ENCODE results near the gene PHF20.
A peak's percentile ranks its signal among the peaks of the same experiment; 100 is the strongest.
"Not testable (repeated sequence)": the region's sequence is repeated elsewhere in the genome, so short reads cannot be mapped to it uniquely, and the experiment has no call there.

The PHF20 gene

DNA sequence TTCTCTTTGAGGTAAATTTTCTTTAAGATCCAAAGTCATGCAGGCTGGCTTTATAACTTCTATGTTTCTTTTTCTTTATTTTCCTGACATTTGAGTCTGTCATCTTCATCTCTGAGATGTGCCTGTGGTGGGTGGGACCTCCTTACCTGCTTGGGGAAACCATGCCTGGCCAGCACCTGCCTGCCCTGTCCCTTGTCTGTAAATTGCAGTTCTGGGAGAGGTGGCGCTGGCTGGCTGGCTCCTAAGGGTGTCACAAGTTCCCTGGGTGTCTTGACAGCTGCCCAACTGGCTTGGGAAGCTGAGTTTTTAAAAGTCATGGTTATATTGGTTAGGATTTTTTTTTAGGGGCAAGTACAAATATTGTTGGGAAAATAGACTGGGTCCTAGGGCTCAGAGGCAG lies 146.2 kb downstream of the PHF20 start:
- DNase-seq = no peak

DNA sequence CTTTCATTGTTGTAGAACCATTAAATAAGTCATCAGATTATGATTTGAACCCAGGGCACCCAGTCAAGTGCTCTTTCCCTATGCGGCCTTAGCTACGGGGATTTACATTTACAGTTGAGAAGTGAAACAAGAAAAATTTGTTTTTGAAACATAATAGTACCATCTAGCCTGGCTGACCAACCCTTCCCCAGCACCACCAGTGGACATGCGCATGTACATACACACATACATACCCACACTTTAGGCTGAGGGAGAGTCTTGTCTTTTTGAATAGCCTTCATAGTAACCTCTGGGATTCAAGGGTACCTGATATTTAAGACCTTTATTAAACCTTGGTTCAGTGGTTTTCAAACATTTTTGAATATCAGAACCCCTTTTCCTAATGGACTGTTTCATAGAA lies 148.7 kb downstream of the PHF20 start:
- DNase-seq = no peak

DNA sequence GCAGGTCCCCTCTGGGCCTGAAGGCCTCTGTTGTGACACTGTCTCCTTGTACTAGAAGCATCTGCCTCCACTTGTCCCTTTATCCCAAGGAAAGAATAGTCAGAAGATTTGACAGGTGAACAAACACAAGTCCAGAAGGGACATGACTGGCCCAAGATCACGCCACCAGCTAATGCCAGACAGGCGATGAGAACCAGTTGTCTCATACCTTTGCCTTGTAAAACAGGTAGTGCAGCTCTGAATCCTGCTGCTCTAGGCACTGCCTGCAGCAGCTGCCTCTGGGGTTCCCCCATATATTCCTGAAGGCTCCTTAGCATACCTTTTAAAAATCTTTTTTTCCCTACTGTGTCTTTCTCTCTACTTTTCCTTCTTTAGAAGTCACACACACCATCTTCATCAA lies 157.5 kb downstream of the PHF20 start:
- no peak for DNase-seq

DNA sequence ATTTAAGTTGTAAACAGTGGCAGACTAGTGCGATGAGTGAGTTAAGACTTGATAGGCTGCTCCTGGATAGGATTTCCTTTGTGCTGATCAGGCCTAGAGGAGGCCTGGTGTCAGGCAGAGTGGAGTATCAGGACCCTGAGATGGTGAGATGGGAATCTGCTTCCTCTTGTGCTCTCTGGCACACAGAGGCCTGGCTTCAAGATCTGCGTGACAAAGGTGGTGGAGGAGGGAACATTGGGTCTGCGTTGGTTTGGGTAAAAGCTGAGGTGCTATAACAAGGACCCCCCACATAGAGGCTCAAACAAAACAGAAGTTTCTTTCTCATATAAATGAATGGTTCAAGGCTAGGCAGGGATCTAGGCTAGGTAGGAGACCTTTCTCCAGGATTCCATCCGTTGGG lies 162.2 kb downstream of the PHF20 start:
- DNase-seq = no peak

DNA sequence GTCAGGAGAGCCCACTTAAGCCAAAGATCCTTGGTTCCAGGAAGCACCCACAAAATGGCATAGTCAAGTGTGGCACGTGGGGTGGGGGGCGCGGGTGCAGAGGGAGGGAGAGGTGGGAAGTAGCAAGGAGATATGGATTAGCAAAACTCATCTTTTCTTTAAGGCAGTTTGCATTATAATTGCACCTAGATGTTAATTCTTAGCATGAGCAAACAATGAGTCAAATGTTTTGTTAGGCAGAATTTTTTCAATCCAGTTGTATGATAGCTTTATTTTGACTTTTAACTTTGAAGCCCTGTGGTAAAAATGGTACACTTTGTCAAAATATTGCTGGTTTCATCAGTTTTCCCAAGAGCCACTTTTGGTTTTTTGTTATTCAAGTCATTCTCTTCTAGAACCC lies 167.4 kb downstream of the PHF20 start:
- DNase-seq = peak in 1 of 51 donors; percentile 7

DNA sequence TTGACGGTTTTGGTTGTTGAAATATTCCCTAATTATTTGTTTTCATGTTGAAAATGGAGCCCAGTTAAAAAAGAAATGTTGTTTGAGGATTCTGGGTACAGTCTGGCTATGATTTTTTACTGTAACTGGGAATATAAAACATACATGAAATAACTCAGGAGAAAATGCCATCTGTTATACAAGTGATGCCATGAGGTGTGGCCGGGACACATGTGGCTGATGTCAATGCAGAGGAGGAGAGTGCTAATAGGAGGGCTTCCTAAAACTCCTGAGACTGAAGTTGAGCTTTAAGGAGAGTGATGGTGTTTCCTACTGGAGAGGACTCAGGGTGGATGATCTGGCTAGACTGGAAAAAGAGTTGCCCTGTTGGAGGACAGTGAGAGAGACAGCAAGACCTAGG lies 169.8 kb downstream of the PHF20 start:
- DNase-seq = no peak

DNA sequence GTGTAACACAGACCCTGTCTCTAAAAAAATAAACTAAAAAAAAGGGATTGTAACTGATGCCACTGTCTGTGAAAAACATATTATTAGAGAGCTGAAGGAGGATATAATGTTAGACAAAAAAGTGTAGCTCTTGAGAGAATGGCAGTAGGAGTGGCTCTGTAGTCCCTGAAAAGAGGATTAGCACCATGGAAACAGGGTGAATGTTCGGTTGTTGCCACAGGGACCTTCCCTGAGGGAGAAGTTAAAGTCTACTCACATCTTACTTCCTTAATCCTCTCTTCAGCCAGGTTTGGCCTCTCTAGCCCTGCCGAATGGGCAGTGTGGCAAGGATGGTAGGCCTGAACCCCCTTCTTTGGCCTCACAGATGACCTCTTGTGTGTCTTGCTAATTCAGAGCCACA lies 170.4 kb downstream of the PHF20 start:
- peak in 6 of 51 donors; percentile 1 to 28 (median 4) for DNase-seq

DNA sequence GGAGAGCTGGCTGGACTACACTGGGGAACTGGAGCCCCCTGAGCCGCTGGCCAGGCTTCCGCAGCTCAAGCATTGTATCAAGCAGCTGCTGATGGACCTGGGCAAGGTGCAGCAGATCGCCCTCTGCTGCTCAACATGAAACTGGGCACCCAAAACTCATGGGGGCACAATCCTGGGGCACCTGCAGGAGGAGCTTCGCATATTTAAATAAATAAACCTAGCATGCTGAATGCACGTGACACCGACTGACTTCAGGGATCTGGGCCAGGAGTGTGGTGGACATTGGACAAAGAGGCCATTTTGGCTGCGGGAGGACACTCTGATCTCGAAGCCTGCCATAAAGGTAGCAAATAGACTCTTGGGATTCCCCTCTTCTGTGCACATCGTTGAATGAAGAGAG lies 175.7 kb downstream of the PHF20 start:
- DNase-seq = no peak

DNA sequence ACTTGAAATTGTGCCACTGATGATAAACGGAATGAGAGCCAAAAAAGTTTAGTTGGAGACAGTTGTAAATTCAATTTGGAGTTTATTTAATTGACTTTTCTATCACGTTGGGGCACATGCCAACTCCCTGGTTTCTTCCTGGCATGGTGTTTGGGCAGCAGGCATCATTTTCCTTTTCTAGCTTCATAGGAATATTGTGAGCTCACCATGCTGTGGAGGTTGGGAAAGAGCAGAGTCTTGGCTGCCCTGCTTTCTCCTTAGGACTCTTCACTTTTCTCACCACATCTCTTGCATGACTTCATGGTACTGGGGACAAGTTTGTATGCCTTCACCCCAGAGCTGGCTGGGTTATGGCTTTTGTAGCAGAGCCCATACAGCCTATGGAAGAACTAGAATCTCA lies 176.1 kb downstream of the PHF20 start:
- no peak for DNase-seq

DNA sequence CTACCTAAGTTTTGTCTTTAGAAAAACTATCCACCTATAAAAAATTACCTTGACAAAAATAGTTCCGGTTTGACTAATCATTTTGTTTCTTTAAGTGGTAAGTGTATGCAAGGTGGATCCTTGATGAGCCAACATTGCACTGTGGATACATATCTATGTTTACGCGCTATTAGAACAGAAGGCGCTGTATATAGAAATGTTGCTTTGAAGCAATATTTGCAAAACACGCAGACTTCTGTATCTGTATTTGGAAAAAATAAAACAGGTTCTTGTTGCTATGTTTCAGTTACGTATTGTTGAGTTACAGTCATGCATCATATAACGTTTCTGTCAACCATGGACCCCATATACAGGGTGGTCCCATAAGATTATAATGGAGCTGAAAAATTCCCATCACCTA lies 178.3 kb downstream of the PHF20 start:
- DNase-seq = no peak

DNA sequence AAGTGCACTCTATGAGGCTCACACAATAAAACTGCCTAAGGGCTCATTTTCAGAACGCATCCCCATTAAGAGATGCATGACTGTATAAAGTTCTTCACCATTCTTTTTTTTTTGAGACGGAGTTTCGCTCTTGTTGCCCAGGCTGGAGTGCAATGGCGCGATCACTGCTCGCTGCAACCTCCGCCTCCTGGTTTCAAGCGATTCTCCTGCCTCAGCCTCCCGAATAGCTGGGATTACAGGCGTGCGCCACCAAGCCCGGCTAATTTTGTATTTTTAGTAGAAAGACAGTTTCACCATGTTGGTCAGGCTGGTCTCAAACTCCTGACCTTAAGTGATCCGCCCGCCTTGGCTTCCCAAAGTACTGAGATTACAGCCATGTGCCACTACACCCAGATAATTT lies 180.3 kb downstream of the PHF20 start:
- DNase-seq = not testable (repeated sequence)

DNA sequence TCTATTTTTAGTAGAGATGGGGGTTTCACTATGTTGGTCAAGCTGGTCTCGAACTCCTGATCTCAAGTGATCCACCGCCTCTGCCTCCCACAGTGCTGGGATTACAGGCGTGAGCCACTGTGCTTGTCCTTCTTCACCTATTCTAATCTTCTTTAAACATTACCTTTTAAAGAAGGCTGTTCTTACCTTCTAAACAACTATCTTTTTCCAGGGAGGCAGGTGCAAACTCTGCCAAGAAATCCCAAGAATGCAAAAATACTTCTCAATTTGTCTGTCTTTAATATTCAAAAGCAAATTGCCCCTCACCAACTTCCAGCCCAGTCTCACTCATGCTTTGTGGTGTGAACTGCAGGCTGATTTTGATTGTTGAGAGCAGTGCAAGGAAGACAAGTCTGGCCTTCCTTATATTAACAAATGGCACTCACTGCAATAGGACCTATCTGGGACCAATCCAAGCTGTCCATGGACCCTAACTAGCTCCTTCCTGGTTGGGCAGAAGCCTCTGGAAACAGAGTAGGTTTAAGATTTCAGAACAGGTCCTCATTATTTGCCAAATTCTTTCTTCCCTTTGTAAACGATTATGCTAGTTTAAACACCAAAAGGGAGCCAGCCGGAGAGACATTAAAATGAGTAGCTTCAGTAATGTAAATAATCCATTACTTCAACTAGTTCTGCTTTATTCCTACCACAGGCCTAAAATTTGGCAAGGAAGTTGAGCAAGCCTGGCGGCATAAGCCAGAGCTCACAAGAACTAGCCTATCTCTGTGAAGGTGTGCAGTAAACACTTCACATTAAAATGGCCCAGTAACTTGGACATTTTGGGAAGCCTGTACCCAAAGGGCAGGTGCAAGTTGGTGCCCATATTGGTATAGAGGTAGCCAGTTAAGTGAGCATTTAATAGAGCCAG lies 180.9 kb downstream of the PHF20 start:
- no peak for DNase-seq

DNA sequence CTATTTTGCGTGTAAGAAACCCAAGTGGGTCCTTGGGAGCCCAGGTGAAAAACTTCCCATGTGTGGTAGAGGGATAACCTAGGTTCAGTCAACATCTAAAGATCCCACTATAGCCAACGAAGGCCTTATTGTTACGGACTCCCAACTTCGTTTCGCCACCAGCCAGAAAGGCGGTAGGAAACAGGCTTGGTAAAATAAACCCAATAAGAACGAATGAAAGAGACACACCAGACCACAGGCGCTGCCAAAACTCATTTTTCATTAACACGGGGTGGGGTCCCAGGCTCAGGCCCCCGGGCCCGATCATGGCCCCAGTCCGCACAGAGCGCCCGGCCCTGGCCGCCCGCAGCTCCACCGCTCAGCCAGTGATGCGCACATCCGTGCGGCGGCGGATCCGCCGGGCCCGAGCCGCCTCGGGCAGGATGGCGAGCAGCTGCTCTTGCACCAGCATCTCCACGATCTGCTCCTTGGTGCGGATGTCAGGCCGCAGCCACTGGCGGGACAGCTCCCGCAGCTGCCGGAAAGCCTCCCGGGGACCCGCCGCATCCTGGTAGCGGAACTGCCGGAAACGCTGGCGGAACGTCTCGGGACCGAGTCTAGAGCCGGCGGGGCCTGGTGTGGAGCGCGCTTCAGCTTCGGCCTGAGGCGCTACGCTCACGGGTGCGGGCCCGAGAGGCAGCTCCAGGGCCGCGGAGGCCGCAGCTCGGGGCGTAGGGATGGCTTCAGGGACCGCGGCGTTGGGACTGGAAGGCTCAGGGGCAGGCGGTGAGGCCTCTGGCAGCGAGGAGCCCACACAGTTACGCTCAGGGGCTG lies 181.8 kb downstream of the PHF20 start:
- peak in 22 of 51 donors; percentile 24 to 71 (median 51) for DNase-seq

DNA sequence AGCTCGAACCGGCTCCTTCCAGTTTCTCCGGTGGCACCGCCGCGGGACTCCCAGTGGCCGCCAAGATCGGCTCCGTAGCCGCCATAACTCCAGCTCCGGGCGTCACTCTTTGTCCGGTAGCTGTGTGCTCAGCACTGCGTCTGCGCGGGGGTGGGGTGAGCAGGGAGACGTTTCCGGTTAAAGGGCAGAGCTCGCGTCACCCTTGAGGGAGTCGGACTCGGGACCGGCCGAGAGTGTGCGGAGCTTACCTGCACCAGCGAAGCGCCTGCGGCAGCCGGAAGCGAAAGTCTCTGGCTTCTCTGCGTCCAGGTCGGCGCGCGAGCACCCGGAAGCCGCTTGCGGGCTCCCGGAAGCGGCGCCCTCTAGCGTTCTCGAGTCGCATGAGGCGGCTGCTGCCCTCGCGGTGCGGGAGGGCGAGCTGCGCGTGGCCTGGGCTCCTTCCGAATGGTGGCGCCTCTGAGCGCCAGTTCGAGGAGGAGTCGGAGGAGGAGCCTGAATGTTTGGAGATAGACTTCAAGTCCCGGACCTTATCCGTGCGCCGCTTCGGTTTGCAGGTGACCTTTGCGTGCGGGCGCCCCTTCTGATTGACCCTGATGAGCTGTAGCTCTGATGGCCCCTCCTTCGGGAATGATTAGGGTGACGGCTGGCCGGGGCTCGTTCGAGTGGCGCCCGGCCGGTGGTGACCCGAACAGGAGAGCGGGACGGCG lies 182.5 kb downstream of the PHF20 start, which contains the start of gene SCAND1:
TSS of gene SCAND1 (minus strand) at position 303 of the 707 bp plus-strand sequence. CDS start at position 85, 218 bp downstream.
- peak; percentile 64 to 100 (median 94) for DNase-seq

DNA sequence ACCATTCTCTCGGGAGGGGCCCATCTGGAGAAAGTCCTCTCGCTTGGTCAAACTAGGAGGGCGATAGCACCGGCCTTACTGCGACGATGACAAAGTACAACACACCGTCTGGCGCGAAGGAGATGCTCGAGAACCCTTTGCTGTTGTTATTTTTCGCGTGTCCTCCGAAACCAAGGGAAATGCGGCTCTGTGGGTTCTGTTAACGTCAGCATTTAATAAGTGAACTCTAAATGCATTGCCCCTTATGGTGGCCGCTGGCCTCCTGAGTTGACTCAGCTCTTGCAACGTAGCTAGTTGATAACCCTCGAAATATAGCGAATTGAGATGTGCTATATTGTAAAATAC lies 183.1 kb downstream of the PHF20 start:
- no peak for DNase-seq

DNA sequence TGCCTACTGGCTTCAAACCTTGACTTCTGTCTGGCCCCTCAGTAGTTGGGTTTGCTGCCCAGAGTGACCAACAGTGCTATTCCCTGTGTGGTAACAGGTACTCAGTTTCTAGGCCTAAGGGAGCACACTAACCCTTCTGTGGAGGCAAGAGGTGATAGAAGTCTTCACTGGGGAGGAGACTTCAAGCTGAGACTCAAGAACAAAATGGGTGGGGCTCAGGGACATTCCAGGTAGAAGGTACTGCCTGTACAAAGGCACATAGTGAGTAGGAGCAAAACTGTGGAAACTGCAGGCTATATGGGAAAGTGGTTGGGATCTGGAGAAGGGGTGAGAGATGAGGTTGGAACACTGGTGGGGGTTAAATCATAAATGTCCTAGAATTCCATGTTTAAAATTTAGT lies 184.8 kb downstream of the PHF20 start:
- no peak for DNase-seq

DNA sequence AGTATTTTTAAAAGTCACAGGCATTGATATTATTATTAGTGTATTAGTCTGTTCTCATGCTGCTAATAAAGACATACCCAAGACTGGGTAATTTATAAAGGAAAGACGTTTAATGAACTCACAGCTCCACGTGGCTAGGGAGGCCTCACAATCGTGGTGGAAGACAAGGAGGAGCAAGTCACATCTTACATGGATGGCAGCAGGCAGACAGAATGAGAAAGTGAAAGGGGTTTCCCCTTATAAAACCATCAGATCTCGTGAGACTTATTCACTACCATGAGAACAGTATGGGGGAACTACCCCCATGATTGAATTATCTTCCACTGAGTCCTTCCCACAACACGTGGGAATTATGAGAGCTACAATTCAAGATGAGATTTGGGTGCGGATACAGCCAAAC lies 187.5 kb downstream of the PHF20 start:
- not testable (repeated sequence) for DNase-seq

DNA sequence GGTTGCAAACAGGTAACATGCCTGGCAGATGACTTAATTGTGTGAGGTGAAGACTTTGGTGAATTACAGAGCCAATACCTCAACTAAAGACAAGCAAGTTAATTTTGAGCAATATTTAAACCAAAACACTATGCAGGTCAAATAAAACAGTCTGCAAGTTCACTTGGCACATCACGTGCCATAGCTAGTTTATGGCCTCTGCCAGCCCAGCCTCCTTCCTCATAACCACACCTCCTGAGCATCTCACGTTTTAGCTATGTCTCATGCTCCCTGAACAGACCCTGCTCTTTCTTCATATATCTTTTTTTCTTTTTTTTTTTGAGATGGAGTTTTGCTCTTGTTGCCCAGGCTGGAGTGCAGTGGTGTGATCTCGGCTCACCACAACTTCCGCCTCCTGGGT lies 192.1 kb downstream of the PHF20 start:
- no peak for DNase-seq

DNA sequence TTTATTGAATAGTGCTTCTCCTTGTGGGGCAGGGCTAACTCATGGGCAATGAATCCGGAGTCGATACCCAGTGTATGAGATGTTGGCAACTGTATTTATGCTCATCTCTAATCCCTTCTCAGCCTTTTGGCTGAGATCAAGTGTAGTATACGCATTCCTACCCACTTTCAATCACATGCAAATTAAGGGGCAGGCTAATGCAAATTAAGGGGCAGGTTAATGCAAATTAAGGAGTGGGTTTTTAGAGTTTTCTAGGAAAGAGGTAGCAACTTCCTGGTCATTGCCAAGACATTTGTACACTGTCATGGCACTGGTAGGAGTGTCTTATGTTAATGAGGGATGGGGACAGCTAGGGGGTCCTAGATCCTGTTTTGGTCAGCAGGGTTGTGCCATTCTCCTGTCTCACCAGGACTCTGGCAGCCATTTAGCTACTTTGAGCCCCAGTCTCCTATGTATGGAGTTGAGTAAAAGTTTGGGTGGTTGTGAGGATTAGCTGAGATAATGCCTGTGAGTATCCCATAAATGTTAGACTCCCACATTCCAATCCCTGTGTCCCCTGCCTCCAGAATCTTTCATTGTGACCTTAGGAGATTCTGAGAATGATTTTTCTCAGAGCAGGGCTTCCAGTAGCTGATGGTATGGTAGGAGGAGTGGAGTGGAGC lies 196.3 kb downstream of the PHF20 start, which contains the start of gene CNBD2:
TSS of gene CNBD2 (plus strand) at position 612 of the 662 bp plus-strand sequence. CDS start 173 bp downstream, outside the sequence.
- DNase-seq = no peak

DNA sequence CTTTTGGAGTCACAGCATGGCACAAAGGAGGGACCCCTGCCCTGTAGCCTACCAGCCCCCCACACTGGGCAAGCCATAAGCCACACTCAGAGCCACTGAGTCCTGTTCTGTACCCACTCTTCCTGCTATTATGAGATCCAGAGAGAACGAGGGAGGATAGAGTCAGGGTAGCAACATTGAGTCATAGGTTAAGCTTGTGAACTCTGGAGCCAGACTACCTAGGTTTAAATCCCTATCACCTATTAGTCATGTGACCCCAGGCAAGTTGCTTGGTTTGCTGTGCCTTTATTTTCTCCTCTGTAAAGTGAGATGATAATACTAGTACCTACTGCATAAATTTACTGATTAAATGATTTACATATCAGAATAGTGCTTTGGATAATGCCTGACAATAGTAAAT lies 197.1 kb downstream of the PHF20 start:
- DNase-seq = no peak

DNA sequence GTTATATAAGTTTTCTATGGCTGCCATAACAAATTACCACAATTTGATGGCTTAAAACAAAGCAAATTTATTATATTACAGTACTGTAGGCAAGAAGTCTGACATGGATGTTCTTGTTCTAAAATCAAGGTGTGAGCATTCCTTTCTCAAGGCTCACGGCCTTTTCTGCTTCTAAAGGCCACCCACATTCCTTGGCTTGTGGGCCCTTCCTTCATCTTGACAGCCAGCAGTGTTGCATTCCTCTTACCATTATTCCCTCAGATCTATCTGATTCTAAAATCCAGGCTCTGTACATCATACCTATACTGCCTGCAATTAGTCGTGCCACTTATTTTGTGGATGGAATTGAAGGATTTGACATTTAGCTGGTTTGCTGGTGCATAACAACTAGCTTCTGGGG lies 200.2 kb downstream of the PHF20 start:
- DNase-seq = no peak

Data from hypothalamus (tissue), 51 donors.